ENCODE data around the gene APBA1. TPM values are rescaled to one million over a fixed set of nuclear protein-coding genes. Genes with fewer than 3 reads are reported as not detected.
"Not testable (repeated sequence)": the region's sequence is repeated elsewhere in the genome, so short reads cannot be mapped to it uniquely, and the experiment has no call there.

APBA1 gene
- total RNA-seq, 1 donor from 2014 or later = 0.55 TPM

- no peak for DNase-seq (ENCODE audit: low read depth)
Observed at GRCh38 chr9:69604568-69605219, 67.5 kb downstream of the APBA1 start.

DNA sequence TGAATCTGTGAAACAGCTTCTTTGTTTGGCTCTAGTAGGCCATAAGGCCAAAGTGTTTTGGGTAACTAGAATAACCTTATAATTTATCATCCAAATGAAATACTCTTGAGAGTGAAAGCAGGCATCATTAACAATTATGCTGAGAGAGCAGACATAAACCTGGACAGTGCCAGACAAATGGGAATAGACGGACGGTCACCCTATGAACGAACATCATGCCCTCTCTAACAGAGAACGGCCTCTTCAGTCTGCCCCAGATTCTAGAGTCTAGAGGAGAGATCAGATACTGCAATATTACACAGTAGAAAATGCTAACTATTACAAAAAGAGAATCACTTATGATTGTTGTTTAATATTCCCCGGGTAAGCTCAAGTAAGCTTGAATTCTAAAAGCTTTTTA lies 68.5 kb downstream of the APBA1 start:
- DNase-seq (ENCODE audit: low read depth) = no peak

- no peak for DNase-seq (ENCODE audit: low read depth)
Observed at GRCh38 chr9:69602773-69603172, 69.4 kb downstream of the APBA1 start.

DNA sequence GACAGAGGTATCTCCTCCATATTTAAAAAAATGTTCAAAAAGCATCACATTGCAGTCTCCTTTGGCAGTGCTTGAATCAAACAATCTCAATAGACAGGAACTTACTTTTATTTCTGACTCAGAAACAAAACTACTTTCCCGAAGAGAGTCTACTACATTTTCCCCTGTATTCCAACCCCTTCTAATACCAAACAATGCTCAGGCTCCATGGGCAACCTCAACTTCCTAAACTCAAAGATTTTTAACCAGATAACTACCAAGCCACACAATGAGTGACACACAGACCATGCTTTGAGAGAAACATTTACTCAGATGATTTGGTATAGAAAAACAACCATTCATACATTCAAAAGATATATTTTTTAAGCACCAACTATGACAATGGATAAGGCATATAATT lies 70.5 kb downstream of the APBA1 start:
- no peak for DNase-seq (ENCODE audit: low read depth)

DNA sequence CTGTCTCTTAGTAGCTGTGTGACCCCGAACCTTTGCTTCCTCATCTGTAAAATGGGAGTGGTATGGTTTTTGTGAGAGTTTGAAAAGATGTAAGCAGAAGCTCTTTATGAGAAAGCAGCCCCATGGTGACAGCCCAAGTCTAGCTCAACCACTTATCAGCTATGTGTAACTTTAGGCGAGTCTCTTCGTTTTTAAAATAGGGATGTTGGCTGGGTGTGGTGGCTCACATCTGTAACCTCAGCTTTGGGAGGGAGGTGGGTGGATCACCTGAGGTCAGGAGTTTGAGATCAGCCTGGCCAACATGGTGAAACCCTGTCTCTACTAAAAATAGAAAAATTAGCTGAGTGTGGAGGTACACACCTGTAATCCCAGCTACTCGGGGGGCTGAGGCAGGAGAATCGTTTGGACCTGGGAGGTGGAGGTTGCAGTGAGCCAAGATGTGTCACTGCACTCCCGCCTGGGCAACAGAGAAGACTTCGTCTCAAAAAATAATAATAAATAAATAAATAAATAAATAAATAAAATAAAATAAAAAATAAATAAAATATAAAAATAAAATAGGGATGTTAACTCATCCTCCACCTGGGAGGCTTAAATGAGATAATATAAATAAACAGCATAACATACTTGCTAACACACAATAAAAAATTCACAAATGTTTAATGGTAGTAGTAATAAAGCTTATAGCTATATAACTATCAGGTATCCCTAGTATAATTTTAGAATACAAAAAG lies 71.7 kb downstream of the APBA1 start:
- no peak for DNase-seq (ENCODE audit: low read depth)

GRCh38 chr9:69599232-69599971 lies 72.8 kb downstream of the APBA1 start:
- no peak for DNase-seq (ENCODE audit: low read depth)

- not testable (repeated sequence) for DNase-seq (ENCODE audit: low read depth)
Observed at GRCh38 chr9:69596906-69597305, 75.3 kb downstream of the APBA1 start.

DNA sequence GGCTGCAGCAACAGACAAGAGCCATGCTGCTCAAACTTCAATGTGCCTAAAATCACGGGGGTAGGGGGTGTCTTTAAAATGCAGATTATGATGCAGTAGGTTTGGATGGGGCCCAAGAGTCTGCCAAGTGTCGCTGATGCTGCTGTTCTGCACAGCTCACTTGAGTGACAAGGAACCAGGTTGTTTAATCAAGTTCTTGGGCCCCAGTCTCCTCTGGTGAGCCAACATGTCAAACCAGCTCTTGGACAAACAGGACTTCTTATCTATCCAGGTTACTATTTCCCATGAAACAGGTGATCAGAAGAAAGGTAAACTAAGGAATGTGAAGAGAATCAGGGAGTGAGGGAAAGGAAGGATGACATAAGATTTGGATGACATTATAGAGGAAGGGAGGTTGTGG lies 78.0 kb downstream of the APBA1 start:
- no peak for DNase-seq (ENCODE audit: low read depth)

DNA sequence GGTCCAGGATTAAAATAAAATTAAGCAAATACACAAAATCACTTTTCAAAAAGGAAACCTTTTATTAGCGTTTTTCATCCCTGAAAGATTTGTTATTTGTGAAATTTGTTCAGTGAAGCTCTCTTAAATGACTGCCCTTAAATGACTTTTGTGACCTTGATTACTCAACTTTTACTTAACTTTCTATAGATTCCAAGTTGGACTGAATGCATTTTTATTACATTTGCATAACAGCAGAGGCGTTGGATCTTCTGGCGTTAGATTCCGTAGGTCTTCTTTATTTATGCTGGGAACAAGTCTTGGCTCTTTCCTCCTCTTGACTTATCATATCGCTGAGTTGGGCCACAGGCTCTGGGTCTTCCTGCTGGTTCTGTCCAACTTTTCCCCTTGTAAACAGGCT lies 78.4 kb downstream of the APBA1 start:
- DNase-seq (ENCODE audit: low read depth) = no peak

DNA sequence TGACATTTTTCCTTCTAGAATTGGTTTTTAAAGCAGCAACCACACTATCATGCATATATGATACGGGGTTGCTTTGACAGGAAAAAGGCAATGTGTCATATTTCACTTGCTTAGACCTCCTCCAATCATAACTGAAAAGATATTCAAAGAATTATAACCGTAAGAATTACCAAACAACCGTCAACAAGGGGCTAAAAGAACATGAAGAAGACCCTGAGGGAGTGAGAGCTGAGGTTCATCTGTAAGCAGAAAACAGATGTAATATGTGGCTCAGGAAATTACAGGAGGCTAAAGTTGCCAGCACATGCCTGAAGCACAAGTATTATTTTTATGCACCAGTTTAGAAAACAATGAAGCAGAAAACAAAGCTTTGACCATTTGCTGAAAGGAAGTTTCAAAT lies 78.9 kb downstream of the APBA1 start:
- no peak for DNase-seq (ENCODE audit: low read depth)

DNA sequence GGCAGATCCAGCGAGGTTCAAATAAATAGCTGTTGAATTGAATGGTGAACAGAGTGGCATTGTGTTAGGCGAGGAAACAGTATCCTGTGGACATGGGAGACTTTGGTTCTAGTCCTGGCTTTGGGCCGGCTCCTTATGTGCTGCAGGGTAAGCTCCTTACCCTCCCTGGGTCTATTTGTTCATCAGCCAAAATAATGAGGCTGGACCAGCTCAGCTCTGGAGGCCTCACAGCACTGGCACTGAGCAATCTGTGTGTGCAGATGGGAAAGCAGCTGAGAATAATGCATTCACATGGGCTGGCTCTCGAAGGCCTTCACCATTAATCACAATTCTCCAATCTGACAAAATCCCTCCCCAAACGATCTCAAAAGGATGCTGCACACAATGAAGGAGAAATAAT lies 81.9 kb downstream of the APBA1 start:
- DNase-seq (ENCODE audit: low read depth) = no peak

- DNase-seq (ENCODE audit: low read depth) = no peak
Observed at GRCh38 chr9:69589156-69589555, 83.0 kb downstream of the APBA1 start.

DNA sequence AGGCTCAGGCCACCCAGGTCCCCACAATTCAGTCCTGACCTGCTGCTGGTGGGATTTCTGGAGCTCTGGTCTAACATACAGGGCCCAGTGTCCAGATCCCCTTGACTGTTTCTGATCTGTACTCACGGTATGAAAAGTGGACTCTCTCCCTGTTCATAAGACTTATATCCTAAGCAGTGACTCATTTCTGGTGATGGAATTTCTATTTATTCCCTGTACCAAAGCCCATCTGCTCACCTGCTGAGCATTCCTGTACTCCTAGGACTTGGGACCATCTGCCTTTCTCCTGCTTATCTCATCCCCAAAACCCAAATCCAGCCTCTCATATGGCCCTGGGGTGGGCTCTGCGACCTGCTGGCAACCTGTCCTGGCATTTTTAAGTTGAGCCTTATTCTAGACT lies 86.6 kb downstream of the APBA1 start:
- no peak for DNase-seq (ENCODE audit: low read depth)

- DNase-seq (ENCODE audit: low read depth) = no peak
Observed at GRCh38 chr9:69584759-69585158, 87.4 kb downstream of the APBA1 start.

- DNase-seq (ENCODE audit: low read depth) = no peak
Observed at GRCh38 chr9:69583645-69584234, 88.4 kb downstream of the APBA1 start.

DNA sequence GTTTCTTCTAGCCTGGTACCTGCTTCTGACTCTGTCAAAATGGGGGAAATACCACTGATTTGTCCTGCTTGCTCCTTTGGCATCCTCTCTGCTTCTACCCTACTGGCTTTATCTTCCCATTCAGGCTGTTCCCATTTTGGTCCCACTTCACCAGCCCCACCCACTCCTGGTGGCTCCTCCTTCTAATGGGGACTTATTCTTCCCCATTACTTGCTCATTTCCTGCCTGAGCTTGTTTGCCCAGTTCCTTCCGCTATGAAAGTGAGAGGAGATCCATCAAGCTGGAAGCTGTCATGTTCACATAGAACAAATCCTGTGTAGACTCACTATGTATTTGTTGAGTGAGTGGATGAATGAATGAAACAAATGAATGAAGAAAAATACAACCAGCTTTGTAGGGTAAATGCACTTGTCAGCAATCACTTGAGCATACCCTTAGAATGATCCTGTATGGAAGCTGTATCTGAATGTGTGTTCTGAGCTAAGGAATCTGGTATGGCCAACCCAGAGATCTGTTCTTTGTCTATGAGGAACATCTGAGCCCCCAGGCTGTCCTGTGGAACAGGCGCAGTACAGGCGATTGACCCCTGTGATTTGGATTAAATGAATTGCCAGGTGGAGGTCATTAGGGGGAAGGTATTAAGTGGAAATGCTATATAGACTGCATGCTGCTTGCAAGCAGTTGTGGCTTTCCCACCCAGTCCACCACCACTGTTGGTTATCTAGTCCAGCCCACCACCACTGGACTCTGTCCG lies 89.5 kb downstream of the APBA1 start:
- no peak for DNase-seq (ENCODE audit: low read depth)

DNA sequence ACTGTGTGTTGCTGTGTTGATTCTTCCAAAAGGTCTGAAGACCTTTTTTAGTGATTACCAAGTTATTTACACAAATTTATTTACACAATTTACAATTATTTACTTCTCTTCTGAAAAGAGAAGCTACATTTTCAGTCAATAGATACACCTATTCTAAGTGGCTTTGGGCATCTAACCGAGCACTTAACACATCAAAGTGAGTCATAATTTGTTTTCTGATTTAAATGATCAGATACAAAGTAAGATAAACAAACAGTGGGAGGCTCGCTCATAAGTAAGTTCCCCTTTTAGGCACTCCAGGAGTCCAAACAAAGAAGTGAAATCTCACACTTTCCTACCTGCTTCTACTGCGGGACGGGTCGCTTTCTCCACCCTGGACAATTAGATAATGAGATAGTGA lies 90.2 kb downstream of the APBA1 start:
- DNase-seq (ENCODE audit: low read depth) = no peak

GRCh38 chr9:69580582-69581214 lies 91.5 kb downstream of the APBA1 start:
- DNase-seq (ENCODE audit: low read depth) = peak; percentile 34

GRCh38 chr9:69579760-69580581 lies 92.2 kb downstream of the APBA1 start:
- DNase-seq (ENCODE audit: low read depth) = no peak

GRCh38 chr9:69579032-69579758 lies 93.0 kb downstream of the APBA1 start:
- DNase-seq (ENCODE audit: low read depth) = no peak
